Measurements from ENCODE around the gene CFAP73. TPM values are rescaled to one million over a fixed set of nuclear protein-coding genes. Genes with fewer than 3 reads are reported as not detected.
"Not testable (repeated sequence)": the region's sequence is repeated elsewhere in the genome, so short reads cannot be mapped to it uniquely, and the experiment has no call there.

Gene CFAP73
- total RNA-seq, 2 donors from 2014 or later: 0.43 TPM; not detected in 1

DNA sequence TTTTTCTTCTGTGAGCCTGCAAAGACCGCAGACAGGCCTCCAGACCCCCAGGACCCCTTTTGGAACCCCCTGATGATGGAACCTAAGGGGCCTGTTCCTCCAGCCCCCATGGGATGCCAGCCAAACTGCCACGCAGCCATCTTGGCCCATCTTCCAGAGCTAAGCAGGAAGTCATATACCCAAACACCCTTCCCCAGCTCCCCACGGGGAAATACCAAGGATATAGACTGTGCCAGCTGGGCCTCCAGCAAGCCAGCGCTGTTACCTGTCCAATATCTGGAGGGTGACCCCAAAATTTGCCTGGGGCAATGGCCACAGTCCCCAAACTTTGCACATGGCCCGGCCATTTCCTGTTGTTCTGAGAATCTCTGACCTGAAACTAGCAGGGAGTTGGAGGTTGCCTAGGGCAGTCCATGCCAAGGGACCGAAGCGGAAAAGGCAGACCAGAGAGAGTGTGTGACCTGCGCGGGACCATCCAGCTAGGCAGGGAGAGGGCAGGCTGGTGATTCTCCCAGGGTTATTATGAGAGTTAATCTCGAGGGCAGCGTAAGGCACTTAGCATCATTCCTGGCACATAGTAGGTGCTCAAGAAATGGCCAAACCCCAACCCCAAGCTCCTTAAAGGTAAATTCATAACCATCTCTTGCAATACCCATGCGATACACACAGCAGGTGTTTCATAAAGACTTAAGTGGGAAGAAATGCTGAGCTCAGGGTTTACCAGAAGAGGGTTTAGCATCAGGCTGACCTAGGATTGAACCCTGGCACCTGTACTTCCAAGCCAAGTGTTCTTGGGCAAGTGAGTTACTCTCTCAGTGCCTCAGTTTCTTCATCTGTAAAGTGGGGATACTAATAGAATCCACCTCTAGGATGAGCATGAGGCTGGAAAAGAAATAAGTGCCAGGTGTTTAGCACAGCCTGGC, 11.4 kb upstream of the CFAP73 start:
- peak in 1 of 2 donors; percentile 2 for DNase-seq
- intact Hi-C loops (cut with DNase I, micrococcal nuclease): no loop called here
- no peak for ATAC-seq

- intact Hi-C loops (cut with DNase I, micrococcal nuclease): no loop called here
- DNase-seq: peak in 1 of 2 donors; percentile 19
- ATAC-seq: no peak
These were observed 10.7 kb upstream of the CFAP73 start for GRCh38 chr12:113138826-113139225.

DNA sequence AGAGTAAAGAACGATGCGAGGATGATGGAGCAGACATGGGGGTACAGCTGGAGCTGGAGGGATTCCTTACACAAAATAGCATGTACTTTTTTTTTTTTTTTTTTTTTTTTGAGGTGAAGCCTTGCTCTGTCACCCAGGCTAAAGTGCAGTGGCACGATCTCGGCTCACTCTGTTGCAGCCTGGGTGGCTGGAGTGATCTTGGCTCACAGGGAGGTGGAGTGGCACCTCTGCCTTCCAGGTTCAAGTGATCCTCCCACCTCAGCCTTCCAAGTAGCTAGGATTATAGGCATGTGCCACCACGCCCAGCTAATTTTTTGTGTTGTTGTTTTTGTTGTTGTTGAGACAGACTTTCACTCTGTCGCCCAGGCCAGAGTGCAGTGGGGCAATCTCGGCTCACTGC, 8.8 kb upstream of the CFAP73 start:
- intact Hi-C loops (cut with DNase I, micrococcal nuclease): no loop called here
- no peak for ATAC-seq
- peak in 1 of 2 donors; percentile 20 for DNase-seq

GRCh38 chr12:113141716-113142115, 7.8 kb upstream of the CFAP73 start:
- ATAC-seq; intact Hi-C loops (cut with DNase I, micrococcal nuclease): not testable (repeated sequence)
- DNase-seq: peak in 1 of 2 donors; percentile 11

GRCh38 chr12:113142173-113142885, 7.2 kb upstream of the CFAP73 start:
- ATAC-seq (peak; percentile 84), DNase-seq (peak; percentile 66 to 83)
- intact Hi-C loops (cut with DNase I, micrococcal nuclease): no loop called here

- ATAC-seq: peak; percentile 44
- intact Hi-C loops (cut with DNase I, micrococcal nuclease): no loop called here
- DNase-seq: no peak
These were observed 6.6 kb upstream of the CFAP73 start for GRCh38 chr12:113142886-113143332.

DNA sequence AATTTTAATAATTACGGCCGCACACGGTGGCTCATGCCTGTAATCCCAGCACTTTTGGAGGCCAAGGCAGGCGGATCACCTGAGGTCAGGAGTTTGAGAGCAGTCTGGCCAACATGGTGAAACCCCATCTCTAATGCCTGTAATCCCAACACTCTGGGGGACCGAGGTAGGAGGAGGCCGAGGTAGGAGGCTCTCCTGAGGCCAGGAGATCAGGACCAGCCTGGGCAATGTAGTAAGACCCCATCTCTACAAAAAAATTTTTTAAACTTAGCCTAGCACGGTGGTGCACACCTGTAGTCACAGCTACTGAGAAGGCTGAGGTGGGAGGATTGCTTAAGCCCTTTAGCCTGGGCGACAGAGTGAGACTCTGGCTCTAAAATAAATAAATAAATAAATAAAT, 5.6 kb upstream of the CFAP73 start:
- no peak for ATAC-seq
- no peak for DNase-seq
- intact Hi-C loops (cut with DNase I, micrococcal nuclease): no loop called here

DNA sequence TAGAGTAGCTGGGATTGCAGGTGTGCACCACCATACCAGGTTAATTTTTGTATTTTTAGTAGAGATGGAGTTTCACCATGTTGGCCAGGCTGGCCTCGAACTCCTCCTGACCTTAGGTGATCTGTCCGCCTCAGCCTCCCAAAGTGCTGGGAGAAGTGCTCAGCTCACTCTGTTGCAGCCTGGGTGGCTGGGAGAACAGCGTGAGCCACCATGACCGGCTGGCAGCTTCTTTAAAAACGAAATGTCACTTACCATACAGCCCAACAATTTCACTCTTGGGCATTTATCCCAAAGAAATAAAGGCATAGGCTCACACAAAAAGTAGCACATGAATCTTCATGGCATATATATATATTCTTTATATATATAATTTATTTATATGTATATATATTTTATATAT, 4.7 kb upstream of the CFAP73 start:
- no peak for ATAC-seq
- intact Hi-C loops (cut with DNase I, micrococcal nuclease): no loop called here
- no peak for DNase-seq

DNA sequence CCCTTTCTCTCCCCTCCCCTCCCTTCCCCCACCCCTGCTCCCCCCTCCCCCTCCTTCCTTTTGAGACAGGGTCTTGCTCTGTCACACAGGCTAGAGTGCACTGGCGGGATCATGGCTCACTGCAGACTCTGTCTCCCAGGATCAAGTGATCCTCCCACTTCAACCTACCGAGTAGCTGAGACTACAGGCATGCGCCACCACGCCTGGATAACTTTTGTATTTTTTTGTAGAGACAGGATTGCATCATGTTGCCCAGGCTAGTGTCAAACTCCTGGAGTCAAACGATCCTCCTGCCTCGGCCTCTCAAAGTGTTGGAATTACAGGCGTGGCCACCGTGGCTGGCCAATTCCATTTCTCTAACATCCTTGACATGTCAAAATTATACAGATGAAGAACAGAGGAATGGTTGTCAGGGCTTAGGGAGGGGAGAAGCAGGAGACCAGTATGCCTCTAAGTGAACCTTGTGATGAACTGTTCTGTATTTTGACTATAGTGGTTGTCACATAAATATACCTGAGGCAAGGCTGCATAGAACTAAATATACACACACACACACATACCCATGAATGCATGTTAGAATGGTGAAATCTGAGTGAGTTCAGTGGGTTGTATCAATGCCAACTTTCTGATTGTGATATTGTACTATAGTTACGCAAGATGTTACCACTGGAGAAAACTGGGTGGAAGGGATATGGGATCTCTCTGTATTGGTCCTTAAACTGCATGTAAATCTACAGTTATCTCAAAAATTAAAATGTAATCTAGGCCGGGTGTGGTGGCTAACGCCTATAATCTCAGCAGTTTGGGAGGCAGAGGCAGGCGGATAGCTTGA, 3.6 kb upstream of the CFAP73 start:
- ATAC-seq: no peak
- no peak for DNase-seq
- intact Hi-C loops (cut with DNase I, micrococcal nuclease): no loop called here

GRCh38 chr12:113146999-113147398, 2.5 kb upstream of the CFAP73 start:
- ATAC-seq: no peak
- no peak for DNase-seq
- intact Hi-C loops (cut with DNase I, micrococcal nuclease): no loop called here

DNA sequence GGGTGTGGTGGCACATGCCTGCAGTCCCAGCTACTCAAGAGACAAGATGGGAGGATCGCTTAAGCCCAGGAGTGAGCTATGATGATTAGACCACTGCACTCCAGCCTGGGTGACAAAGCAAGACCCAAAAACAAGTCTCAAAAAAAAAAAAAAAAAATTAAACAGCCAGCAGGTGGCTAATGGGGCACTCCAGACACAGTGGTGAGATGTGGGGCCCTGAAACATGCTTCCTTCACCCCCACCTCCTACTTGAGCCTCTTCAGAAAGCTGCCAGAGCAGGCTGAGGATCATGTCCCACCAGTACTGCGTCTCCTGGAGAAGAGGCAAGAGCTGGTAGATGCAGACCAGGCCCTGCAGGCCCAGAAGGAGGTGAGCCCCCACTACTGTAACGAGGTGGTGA, 2.1 kb downstream of the CFAP73 start:
- intact Hi-C loops (cut with DNase I, micrococcal nuclease): loop anchor here in 1 of 2 donors (10.0 kb wide), 1 partner anchor 97 kb away; the partner anchor contains the start of gene DTX1
- ATAC-seq: no peak
- DNase-seq: no peak

GRCh38 chr12:113152196-113152834, 2.8 kb downstream of the CFAP73 start:
- ATAC-seq: no peak
- no peak for DNase-seq
- intact Hi-C loops (cut with DNase I, micrococcal nuclease): loop anchor here in 1 of 2 donors (10.0 kb wide), 1 partner anchor 98 kb away; the partner anchor contains the start of gene DTX1

DNA sequence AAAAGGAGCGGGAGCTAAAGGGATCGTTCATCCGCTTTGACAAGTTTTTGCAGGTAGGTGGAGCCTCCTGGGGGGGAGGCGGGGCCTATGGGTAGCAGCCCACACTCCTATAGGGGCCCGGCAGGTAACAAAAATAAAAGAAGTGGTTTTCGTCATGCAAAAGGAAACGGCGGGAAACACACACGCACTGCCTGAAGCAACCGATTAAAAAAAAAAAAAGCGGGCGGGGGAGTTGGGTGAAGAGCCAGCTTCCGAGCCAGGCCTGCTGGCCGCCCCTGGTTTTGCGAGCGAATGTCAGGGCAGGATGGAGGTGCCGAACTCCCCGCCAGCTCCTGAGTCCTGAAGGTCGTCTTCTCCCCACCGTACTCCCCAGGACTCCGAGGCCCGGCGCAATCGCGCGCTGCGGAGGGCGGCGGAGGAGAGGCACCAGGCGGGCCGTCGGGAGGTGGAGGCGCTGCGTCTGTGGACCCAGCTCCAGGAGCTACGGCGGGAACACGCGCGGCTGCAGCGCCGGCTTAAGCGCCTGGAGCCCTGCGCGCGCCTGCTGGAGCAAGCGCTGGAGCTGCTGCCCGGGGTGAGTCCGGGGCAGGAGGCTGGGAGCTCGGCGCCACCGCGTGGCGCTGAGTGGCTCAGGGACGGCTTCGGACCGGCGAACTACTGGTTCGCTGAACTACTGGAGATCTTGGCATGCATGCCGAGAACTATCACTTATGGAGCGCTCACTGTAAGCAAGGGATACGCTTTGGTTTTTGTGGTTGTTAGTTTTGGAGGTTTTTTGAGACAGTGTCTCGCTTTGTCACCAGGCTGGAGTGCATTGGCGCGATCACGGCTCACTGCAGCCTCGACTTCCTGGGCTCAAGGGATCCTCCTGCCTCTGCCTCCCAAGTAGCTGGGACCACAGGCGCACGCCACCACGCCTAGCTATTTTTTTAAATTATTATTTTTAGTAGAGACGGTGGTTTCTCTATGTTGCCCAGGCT, 3.6 kb downstream of the CFAP73 start:
- DNase-seq (peak; percentile 62 to 78), ATAC-seq (peak; percentile 90)
- intact Hi-C loops (cut with DNase I, micrococcal nuclease): loop anchor here in 1 of 2 donors (10.0 kb wide), 1 partner anchor 98 kb away; the partner anchor contains the start of gene DTX1

- peak; percentile 23 for ATAC-seq
- peak in 1 of 2 donors; percentile 33 for DNase-seq
- intact Hi-C loops (cut with DNase I, micrococcal nuclease): loop anchor here in 1 of 2 donors (10.0 kb wide), 1 partner anchor 100 kb away; the partner anchor contains the start of gene DTX1
These were observed 4.9 kb downstream of the CFAP73 start for GRCh38 chr12:113154351-113154973.

DNA sequence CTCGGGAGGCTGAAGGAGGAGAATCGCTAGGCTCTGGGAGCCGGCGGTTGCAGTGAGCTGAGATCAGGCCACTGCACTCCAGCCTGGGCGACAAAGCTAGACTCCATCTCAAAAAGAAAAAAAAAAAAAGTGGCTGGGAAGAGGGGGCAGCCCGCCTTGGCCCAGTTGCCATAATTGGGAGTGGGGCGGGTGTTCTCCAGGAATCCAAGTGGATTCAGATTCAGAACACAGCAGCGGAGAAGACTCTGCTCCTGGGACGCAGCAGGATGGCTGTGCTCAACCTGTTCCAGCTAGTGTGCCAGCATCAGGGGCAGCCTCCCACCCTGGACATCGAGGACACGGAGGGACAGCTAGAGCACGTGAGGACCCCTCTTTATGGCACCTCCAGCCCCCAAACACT, 5.5 kb downstream of the CFAP73 start:
- no peak for ATAC-seq
- no peak for DNase-seq
- intact Hi-C loops (cut with DNase I, micrococcal nuclease): loop anchor here in 1 of 2 donors (10.0 kb wide), 1 partner anchor 100 kb away; the partner anchor contains the start of gene DTX1

- ATAC-seq (no peak), DNase-seq (no peak)
- intact Hi-C loops (cut with DNase I, micrococcal nuclease): loop anchor here in 1 of 2 donors (10.0 kb wide), 1 partner anchor 101 kb away; the partner anchor contains the start of gene DTX1
These were observed 6.1 kb downstream of the CFAP73 start for GRCh38 chr12:113155646-113156045.
